Cardiac muscle cell (in vitro differentiated cells and primary cell): ENCODE data around the gene ZKSCAN5. TPM values are rescaled to one million over a fixed set of nuclear protein-coding genes. Genes with fewer than 3 reads are reported as not detected.

Experiments used
- DNase-seq, 2 donors: peaks; one replicate each; pipeline versions ENCODE4 v3.0.0 to v3.0.0-alpha.2; 2010 to 2017; ENCODE audit warnings: low read depth in 1 of 2, low spot score in 1 of 2
- H3K27ac ChIP-seq: fragments of 200-600 bp; sonication (generic); 2 replicates; pipeline ENCODE4 v1.5.1; 2016
- H3K27me3 ChIP-seq: fragments of 200-600 bp; sonication (generic); 2 replicates; pipeline ENCODE4 v1.6.0; 2016; ENCODE audit warnings: control low read depth
- H3K36me3 ChIP-seq: fragments of 200-600 bp; sonication (generic); 2 replicates; pipeline ENCODE4 v1.5.1; 2016; ENCODE audit warnings: control low read depth
- H3K4me1 ChIP-seq: fragments of 200-600 bp; sonication (generic); 2 replicates; pipeline ENCODE4 v1.8.1; 2017; ENCODE audit warnings: low read depth, mild to moderate bottlenecking, mixed run types
- H3K4me3 ChIP-seq: fragments of 200-600 bp; sonication (generic); 2 replicates; pipeline ENCODE4 v1.5.1; 2016; ENCODE audit warnings: mild to moderate bottlenecking
- H3K9me3 ChIP-seq: fragments of 200-600 bp; sonication (generic); 2 replicates; pipeline ENCODE4 v1.5.1; 2017; ENCODE audit warnings: low read depth, mild to moderate bottlenecking, control low read depth
- polyA plus RNA-seq: library from polyadenylated mRNA; unstranded; fragments of >200 nt; fragmentation: Nextera tagmentation; extraction: Ambion mirVana; gene quantifications from 2 replicates; pipeline ENCODE4 v1.2.1, GENCODE V29; 2016
- total RNA-seq: library from RNA; depleted of rRNA; stranded (reverse); fragments of >200 nt; gene quantifications from 2 replicates; pipeline ENCODE4 v1.2.3, GENCODE V29; 2016
- TF ChIP-seq, protein P1 (sequence below): IDR thresholded peaks from 2 replicates; pipeline ENCODE4 v1.5.1; 2012; ENCODE audit warnings: low read depth, mild to moderate bottlenecking, low read length

The ZKSCAN5 gene
- total and polyA plus RNA-seq, 2 experiments from 2014 or later = 6.2 to 17.6 TPM

DNA sequence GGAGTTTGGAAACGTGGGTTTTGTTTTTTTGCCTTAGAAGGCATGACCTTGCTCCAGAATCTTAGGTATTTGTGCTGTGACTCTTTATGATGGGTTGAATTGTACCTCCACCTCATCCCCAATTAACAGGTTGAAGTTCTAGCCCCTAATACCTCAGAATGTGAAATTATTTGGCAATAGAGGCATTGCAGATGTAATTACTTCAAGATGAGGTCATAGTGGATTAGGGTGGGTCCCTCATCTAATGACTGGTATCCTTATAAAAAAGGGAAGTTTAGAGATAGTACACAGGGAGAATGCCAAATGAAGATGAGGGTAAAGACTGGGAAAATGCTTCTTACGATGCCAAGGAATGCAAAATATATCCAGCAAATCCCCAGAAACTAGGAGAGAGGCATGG lies 50.5 kb downstream of the ZKSCAN5 start:
- DNase-seq = no peak
- no peak overlapping the region for H3K27ac ChIP-seq
- no peaks in the 10 kb centered on the region for H3K36me3 ChIP-seq
- no peak overlapping the region for H3K4me3 ChIP-seq
- TF ChIP-seq, protein P1, sequence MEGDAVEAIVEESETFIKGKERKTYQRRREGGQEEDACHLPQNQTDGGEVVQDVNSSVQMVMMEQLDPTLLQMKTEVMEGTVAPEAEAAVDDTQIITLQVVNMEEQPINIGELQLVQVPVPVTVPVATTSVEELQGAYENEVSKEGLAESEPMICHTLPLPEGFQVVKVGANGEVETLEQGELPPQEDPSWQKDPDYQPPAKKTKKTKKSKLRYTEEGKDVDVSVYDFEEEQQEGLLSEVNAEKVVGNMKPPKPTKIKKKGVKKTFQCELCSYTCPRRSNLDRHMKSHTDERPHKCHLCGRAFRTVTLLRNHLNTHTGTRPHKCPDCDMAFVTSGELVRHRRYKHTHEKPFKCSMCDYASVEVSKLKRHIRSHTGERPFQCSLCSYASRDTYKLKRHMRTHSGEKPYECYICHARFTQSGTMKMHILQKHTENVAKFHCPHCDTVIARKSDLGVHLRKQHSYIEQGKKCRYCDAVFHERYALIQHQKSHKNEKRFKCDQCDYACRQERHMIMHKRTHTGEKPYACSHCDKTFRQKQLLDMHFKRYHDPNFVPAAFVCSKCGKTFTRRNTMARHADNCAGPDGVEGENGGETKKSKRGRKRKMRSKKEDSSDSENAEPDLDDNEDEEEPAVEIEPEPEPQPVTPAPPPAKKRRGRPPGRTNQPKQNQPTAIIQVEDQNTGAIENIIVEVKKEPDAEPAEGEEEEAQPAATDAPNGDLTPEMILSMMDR = no peak
- no peaks in the 10 kb centered on the region for H3K27me3 ChIP-seq
- H3K4me1 ChIP-seq = peaks cover 18% of the 10 kb centered on the region
- H3K9me3 ChIP-seq = no peaks in the 10 kb centered on the region

DNA sequence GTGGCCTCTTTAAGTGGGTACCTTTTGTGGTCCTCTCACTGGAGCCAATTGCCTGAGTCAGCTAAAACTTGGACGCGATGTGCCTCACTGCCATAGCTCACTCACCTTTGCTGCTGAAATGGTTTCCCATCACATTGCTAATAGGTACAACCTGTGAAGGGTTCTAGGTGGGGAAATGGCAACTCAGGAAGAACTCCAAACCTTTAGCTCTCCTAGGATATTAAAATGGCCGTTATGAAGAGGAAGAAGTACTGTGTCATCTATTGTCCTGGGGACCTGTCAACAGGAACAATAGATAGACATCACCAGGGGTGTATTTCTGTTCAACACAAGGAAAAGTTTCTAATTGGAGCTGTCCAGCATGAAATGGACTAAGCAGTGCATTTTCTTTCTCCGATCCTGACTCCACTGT lies 52.7 kb downstream of the ZKSCAN5 start:
- H3K36me3 ChIP-seq = peaks cover 13% of the 10 kb centered on the region
- peaks cover 13% of the 10 kb centered on the region for H3K4me1 ChIP-seq
- H3K27ac ChIP-seq = no peak overlapping the region
- no peaks in the 10 kb centered on the region for H3K27me3 ChIP-seq
- no peaks in the 10 kb centered on the region for H3K9me3 ChIP-seq
- DNase-seq = no peak
- H3K4me3 ChIP-seq = peak overlapping the region; percentile 87
- TF ChIP-seq, protein P1 = no peak

DNA sequence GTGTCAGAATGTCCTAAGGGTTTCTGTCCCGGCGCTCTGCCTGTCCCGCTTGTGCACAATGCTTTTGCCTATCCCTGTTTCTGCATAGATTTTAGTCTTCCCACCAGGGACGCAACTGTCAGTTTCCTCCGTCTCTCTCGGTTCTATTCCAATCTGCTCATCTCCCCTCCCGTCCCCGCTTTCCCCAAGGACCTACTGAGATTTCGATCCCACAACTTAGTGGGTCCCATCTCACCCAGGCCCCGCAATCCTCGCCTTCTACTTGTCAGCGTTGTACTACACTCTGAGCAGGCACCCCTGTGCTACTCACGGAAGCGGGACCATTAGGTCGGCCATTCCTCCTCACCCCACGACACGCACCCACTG lies 53.5 kb downstream of the ZKSCAN5 start:
- H3K36me3 ChIP-seq = peaks cover 19% of the 10 kb centered on the region
- no peaks in the 10 kb centered on the region for H3K27me3 ChIP-seq
- TF ChIP-seq, protein P1 = no peak
- no peaks in the 10 kb centered on the region for H3K9me3 ChIP-seq
- peak overlapping the region; percentile 87 for H3K4me3 ChIP-seq
- DNase-seq = no peak
- peak overlapping the region; percentile 98 for H3K27ac ChIP-seq
- peaks cover 10% of the 10 kb centered on the region for H3K4me1 ChIP-seq

DNA sequence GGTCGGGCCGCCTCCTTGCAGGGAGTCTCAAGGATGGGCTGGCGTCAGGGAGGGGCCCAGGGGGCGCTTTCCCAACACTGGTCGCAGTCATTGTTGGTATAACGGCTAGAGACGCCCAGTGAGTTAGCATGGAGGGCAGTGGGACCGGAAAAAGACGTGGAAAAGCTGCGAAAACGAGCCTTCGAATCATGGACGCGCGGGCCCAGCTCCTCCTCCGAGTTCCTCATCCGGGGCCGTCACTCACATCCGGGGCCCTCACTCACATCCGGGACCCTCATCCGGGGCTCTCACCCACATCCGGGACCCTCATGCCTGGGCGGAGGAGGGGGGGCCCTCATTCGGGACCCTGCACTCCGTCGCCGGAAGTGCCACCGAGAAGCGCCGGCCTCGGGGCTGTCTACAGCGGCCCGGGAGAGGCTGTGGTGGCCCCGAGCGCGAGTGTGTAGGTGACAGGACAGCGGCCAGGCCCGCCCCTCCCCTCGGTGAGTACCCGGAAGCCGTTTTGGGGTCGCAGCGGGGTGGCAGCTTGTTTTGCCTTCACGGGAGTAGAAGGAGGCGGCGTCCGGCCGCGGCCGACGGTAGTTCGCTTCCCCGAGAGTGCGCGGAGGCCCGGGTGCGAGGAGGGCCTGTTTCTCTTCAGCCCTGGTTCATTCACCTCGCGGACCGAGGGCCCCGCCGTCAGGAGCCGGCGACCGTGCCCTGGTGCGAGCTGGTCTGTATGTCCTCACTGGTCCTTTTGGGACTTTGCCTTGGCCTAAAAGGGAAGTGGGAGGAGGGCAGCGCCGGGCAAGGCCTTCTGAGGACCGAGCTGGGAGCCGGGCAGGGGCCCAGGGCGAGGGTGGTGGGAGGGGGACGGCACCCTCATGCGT lies 54.1 kb downstream of the ZKSCAN5 start, which contains the start of gene ZNF655:
ZNF655 (plus strand) TSS at position 337 of the 869 bp plus-strand sequence. CDS start 1,918 bp downstream, outside the sequence.
- TF ChIP-seq, protein P1 = no peak
- Histone ChIP-seq H3K9me3 (no peaks in the 10 kb centered on the region), H3K4me1 (peaks cover 10% of the 10 kb centered on the region), H3K4me3 (peak within 1 kb of the TSS; percentile 87), H3K36me3 (peaks cover 19% of the 10 kb centered on the region), H3K27ac (peak within 1 kb of the TSS; percentile 98), H3K27me3 (no peaks in the 10 kb centered on the region)
- DNase-seq = peak; percentile 87 to 96

DNA sequence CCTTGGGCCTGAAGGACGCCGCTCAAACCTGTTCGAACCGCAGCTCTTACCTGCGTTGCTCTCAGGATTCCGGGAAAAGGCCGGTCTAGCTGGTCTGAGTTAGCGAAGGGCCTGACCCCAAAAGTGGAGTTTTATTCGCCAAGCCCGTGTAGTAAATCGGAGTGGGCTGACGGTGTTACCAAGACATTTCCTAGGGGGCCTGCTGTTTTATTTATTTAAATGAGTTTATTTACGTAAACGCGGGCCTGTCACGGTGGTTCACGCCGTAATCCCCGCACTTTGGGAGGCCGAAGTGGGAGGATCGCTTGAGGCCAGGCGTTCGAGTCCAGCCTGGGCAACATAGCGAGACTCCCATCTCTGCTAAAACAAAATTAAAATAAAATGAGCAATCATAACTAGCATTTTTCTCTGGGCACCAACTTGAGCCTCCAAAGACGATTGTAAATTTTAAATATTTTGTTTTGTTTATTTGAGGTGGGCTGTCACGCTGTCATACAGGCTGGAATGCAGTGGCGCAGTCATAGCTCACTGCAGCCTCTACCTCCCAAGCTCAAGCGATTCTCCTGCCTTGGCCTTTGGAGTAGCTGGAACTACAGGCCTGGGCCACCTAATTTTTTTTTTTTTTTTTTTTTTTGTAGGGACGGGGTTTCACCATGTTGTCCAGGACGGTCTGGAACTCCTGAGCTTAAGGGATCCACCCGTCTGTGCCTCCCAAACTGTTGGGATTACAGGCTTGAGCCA lies 54.9 kb downstream of the ZKSCAN5 start:
- no peak for DNase-seq
- TF ChIP-seq, protein P1 = no peak
- H3K36me3 ChIP-seq = peaks cover 27% of the 10 kb centered on the region
- no peaks in the 10 kb centered on the region for H3K27me3 ChIP-seq
- peaks cover 10% of the 10 kb centered on the region for H3K4me1 ChIP-seq
- H3K27ac ChIP-seq = peak overlapping the region; percentile 98
- H3K4me3 ChIP-seq = peak overlapping the region; percentile 87
- no peaks in the 10 kb centered on the region for H3K9me3 ChIP-seq
